Gastroesophageal sphincter (tissue), 4 donors: ENCODE measurements around the gene RFC2. TPM values are rescaled to one million over a fixed set of nuclear protein-coding genes. Genes with fewer than 3 reads are reported as not detected.
"Not testable (repeated sequence)": the region's sequence is repeated elsewhere in the genome, so short reads cannot be mapped to it uniquely, and the experiment has no call there.

Source experiments
- ATAC-seq: fragments of 150-250 bp; one replicate; pipeline ENCODE4 v1.9.1; 2016; ENCODE audit warnings: mild to moderate bottlenecking, moderate library complexity
- H3K27ac ChIP-seq, 4 donors: fragments of 200-600 bp; sonication (generic) in 3 of 4; 1 replicate in 3 of 4; 2 replicates in 1 of 4; pipeline ENCODE4 v1.5.1; 2016 to 2019
- H3K27me3 ChIP-seq: fragments of 200-600 bp; sonication (generic); one replicate; pipeline ENCODE4 v1.5.1; 2019
- H3K36me3 ChIP-seq, 2 donors: fragments of 200-600 bp; sonication (generic); one replicate each; pipeline ENCODE4 v1.5.1; 2019; ENCODE audit warnings: control low read depth in 1 of 2
- H3K4me1 ChIP-seq, 3 donors: fragments of 200-600 bp; sonication (generic); 1 replicate in 2 of 3; 2 replicates in 1 of 3; pipeline ENCODE4 v1.5.1; 2016 to 2019; ENCODE audit warnings: control low read depth in 2 of 3
- H3K4me3 ChIP-seq, 2 donors: fragments of 200-600 bp; sonication (generic); one replicate each; pipeline ENCODE4 v1.5.1; 2019; ENCODE audit warnings: mild to moderate bottlenecking in 1 of 2, moderate library complexity in 1 of 2
- H3K9me3 ChIP-seq, 3 donors: fragments of 200-600 bp; sonication (generic); one replicate each; pipeline ENCODE4 v1.5.1; 2017 to 2019; ENCODE audit warnings: control low read depth in 2 of 3
- CTCF ChIP-seq, 4 experiments: fragments of 200-600 bp in 2 of 4; fragments of 450-650 bp in 2 of 4; sonication (generic) in 1 of 4; IDR thresholded peaks; one replicate each; pipeline ENCODE4 v1.5.1; 2017 to 2019; ENCODE audit warnings: antibody characterized with exemption in 4 of 4, mild to moderate bottlenecking in 2 of 4, moderate library complexity in 2 of 4
- EP300 ChIP-seq: sonication (generic); formaldehyde crosslinking; IDR thresholded peaks from one replicate; pipeline ENCODE4 v1.6.1; 2017; ENCODE audit warnings: antibody characterized with exemption, mild to moderate bottlenecking
- POLR2A ChIP-seq, 2 donors: fragments of 450-650 bp; IDR thresholded peaks; one replicate each; pipeline ENCODE4 v1.6.1; 2017; ENCODE audit warnings: antibody characterized with exemption in 2 of 2, mild to moderate bottlenecking in 2 of 2, moderate library complexity in 1 of 2
- POLR2AphosphoS5 ChIP-seq: sonication (generic); formaldehyde crosslinking; IDR thresholded peaks from one replicate; pipeline ENCODE4 v1.6.1; 2017; ENCODE audit warnings: antibody characterized with exemption
- WGBS, 2 donors: methylation state at CpG; one replicate each; pipeline ENCODE4 v1.1.5; 2018; ENCODE audit warnings: low coverage in 1 of 2; 5-methylcytosine and 5-hydroxymethylcytosine counted together
- total RNA-seq, 4 donors: library from RNA; depleted of rRNA; stranded (reverse); fragments of >200 nt; gene quantifications; one replicate each; pipeline ENCODE4 v1.1.0, GENCODE V29; 2016

The RFC2 gene
- total RNA-seq, 4 donors from 2014 or later, result 11.3 to 12.2 (median 11.3) TPM

DNA sequence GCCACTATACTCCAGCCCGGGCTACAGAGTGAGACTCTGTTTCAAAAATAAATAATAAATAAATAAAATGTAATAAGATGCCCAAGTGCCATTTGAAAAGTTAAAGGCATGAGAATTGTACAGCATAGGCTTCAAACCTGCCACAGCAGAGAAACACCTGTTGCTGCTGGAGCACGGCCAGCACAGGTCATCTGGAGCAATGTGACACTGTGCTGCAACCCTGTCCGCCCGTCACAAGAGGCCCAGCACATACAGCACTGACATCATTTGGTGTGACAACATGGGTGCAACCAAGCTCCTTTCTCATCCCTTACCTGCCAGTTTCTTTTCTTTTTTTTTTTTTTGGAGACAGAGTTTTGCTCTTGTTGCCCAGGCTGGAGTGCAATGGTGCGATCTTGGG lies 1.3 kb downstream of the RFC2 start:
- Histone ChIP-seq H3K4me3 (no peak overlapping the region), H3K36me3 (peaks cover 0 to 37% of the 10 kb centered on the region in 2 donors), H3K4me1 (peaks cover 0 to 38% (median 12%) of the 10 kb centered on the region in 3 donors), H3K27me3 (no peaks in the 10 kb centered on the region), H3K9me3 (no peaks in the 10 kb centered on the region), H3K27ac (no peak overlapping the region)
- no peak for ATAC-seq
- TF ChIP-seq POLR2AphosphoS5 (no peak), CTCF (IDR thresholded peaks at IDR 0.05) (no peak), EP300 (no peak), POLR2A (IDR thresholded peaks at IDR 0.05) (no peak)
- WGBS, 2 donors, result 66 to 75% methylated on average over 4 to 5 of the region's 5 CpGs

DNA sequence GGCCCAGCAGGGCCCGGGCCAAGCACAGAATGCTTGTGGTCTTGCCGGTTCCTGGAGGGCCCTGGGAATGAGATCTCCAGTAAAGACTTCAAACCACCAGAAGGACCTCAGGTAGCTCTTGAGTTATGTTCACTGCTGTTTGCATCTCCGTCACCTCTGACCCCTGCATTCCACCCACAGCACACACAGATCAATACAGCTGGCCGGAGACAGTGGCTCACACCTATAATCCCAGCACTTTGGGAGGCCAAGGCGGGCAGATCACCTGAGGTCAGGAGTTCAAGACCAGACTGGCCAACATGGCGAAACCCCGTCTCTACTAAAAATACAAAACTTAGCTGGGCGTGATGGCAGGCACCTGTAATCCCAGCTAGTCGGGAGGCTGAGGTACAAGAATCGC lies 5.1 kb downstream of the RFC2 start:
- not testable (repeated sequence) for ATAC-seq, H3K27me3 ChIP-seq, H3K9me3 ChIP-seq, H3K27ac ChIP-seq, H3K4me3 ChIP-seq
- Histone ChIP-seq H3K4me1 (peaks cover 0 to 15% (median 5%) of the 10 kb centered on the region in 3 donors), H3K36me3 (peaks cover 0 to 76% of the 10 kb centered on the region in 2 donors)
- WGBS, 2 donors, result 100% methylated on average over 1 of the region's 10 CpGs; no CpG with 5 or more reads in 1 of the 2 donors

DNA sequence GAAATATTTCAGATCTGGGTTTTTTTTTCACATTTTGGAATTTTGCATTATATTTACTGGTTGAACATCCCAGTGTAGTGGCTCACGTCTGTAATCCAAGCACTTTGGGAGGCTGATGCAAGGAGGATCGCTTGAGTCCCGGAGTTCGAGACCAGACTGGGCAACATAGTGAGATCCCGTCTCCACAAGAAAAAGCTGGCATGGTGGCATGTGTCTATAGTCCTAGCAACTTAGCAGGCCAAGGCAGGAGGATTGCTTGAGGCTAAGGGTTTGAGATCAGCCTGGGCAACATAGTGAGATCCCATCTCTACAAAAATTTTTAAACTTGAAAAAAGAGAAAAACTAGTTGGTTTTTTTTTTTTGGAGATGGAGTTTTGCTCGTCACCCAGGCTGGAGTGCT lies 6.0 kb downstream of the RFC2 start:
- H3K9me3 ChIP-seq, result no peaks in the 10 kb centered on the region

GRCh38 chr7:74246497-74246896 lies 7.7 kb downstream of the RFC2 start:
- no peak for ATAC-seq
- Histone ChIP-seq H3K27me3 (no peaks in the 10 kb centered on the region), H3K4me1 (no peaks in the 10 kb centered on the region), H3K9me3 (no peaks in the 10 kb centered on the region), H3K27ac (no peak overlapping the region), H3K4me3 (no peak overlapping the region), H3K36me3 (peaks cover 0 to 98% of the 10 kb centered on the region in 2 donors)
- no peak for TF ChIP-seq CTCF (IDR thresholded peaks at IDR 0.05)
- TF ChIP-seq EP300, result no peak
- no peak for TF ChIP-seq POLR2A (IDR thresholded peaks at IDR 0.05)
- no peak for TF ChIP-seq POLR2AphosphoS5
- 70 to 82% methylated on average over 4 of the region's 4 CpGs for WGBS, 2 donors

More for the DNA sequence above, 6.0 kb downstream of the RFC2 start:
- H3K27me3 ChIP-seq, result no peaks in the 10 kb centered on the region
- ATAC-seq, result no peak
- H3K4me1 ChIP-seq, result peaks cover 0 to 8% (median 2%) of the 10 kb centered on the region in 3 donors
- no peak for TF ChIP-seq POLR2A (IDR thresholded peaks at IDR 0.05)
- TF ChIP-seq EP300, result no peak
- no peak for TF ChIP-seq POLR2AphosphoS5
- WGBS, 2 donors, result 80 to 100% methylated on average over 1 to 2 of the region's 6 CpGs
- H3K27ac ChIP-seq, result no peak overlapping the region
- peaks cover 0 to 83% of the 10 kb centered on the region in 2 donors for H3K36me3 ChIP-seq
- H3K4me3 ChIP-seq, result no peak overlapping the region

DNA sequence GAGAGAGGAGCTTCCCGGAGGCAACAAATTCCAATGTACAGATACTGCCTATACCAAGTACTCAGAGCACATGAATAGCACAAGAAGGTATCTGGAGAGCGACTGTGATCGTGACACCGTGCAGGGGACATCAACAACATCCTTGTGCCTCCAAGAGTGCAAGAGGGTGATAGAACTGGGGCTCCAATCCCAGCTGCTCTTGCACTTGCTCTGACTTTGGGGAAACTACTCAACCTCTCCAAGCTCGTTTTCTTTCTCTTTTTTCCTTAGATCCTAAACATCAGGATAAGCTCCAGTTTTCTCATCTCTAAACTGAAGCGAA lies 12.1 kb downstream of the RFC2 start:
- no peaks in the 10 kb centered on the region for H3K27me3 ChIP-seq
- peaks cover 0 to 98% of the 10 kb centered on the region in 2 donors for H3K36me3 ChIP-seq
- H3K4me1 ChIP-seq, result no peaks in the 10 kb centered on the region
- no peaks in the 10 kb centered on the region for H3K9me3 ChIP-seq
- ATAC-seq, result no peak
- no peak overlapping the region for H3K4me3 ChIP-seq
- TF ChIP-seq POLR2AphosphoS5, result no peak
- TF ChIP-seq EP300, result no peak
- no peak for TF ChIP-seq POLR2A (IDR thresholded peaks at IDR 0.05)
- no peak for TF ChIP-seq CTCF (IDR thresholded peaks at IDR 0.05)
- H3K27ac ChIP-seq, result no peak overlapping the region
- 79 to 83% methylated on average over 6 of the region's 6 CpGs for WGBS, 2 donors

GRCh38 chr7:74240482-74240881 lies 13.7 kb downstream of the RFC2 start:
- no peak for ATAC-seq
- H3K36me3 ChIP-seq, result peaks cover 0 to 98% of the 10 kb centered on the region in 2 donors

More at GRCh38 chr7:74240482-74240881, 13.7 kb downstream of the RFC2 start:
- Histone ChIP-seq H3K27ac (no peak overlapping the region), H3K9me3 (no peaks in the 10 kb centered on the region), H3K27me3 (no peaks in the 10 kb centered on the region), H3K4me1 (no peaks in the 10 kb centered on the region), H3K4me3 (no peak overlapping the region)
- TF ChIP-seq POLR2A (IDR thresholded peaks at IDR 0.05), result no peak
- TF ChIP-seq CTCF (IDR thresholded peaks at IDR 0.05), result no peak
- no peak for TF ChIP-seq EP300
- TF ChIP-seq POLR2AphosphoS5, result no peak
- WGBS, 2 donors, result 90% methylated on average over 2 of the region's 4 CpGs; no CpG with 5 or more reads in 1 of the 2 donors
